ENCODE results near the gene DEFB116.
A peak's percentile ranks its signal among the peaks of the same experiment; 100 is the strongest.

DEFB116 gene

GRCh38 chr20:31260326-31260932 is 48.0 kb downstream of the DEFB116 start:
- no peak for TF ChIP-seq ZFX (IDR thresholded peaks at IDR 0.05; ENCODE audit: borderline replicate concordance)
- TF ChIP-seq CTCF (IDR thresholded peaks at IDR 0.05), result peak; percentile 81

GRCh38 chr20:31257364-31257763 is 51.0 kb downstream of the DEFB116 start, which contains the start of gene DEFB115:
DEFB115 (plus strand) TSS chr20:31257664; CDS start chr20:31257664, 0 bp downstream.
- TF ChIP-seq CTCF (IDR thresholded peaks at IDR 0.05) (no peak), ZFX (IDR thresholded peaks at IDR 0.05; ENCODE audit: borderline replicate concordance) (no peak)
- H3K27ac ChIP-seq, result no peak within 1 kb of the TSS

More at GRCh38 chr20:31260326-31260932, 48.0 kb downstream of the DEFB116 start:
- H3K27ac ChIP-seq, result no peak overlapping the region

DNA sequence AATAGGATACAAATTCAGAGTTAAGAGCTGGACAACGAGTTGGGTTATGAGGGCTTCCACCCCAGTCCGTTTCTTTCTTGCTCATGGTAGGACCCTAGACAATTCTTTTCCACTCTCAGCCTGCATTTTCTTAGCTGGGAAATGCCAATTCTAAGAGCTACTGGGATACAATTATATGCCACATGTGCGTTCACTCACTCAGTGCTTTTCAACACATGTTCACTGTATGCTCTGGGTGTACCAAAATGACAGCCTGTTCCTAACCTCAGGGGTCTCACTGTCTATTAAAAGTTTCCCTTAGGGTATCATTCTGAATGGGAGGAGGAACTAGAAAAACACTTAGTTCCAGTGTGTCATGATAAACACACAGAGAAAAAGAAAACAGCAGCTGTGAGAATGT is 51.4 kb downstream of the DEFB116 start:
- TF ChIP-seq CTCF (IDR thresholded peaks at IDR 0.05), result no peak
- no peak for TF ChIP-seq ZFX (IDR thresholded peaks at IDR 0.05; ENCODE audit: borderline replicate concordance)
- H3K27ac ChIP-seq, result no peak overlapping the region

All from 22Rv1 (cell line).